ENCODE data around the gene COL25A1. TPM values are rescaled to one million over a fixed set of nuclear protein-coding genes. Genes with fewer than 3 reads are reported as not detected.

COL25A1 gene
- total and polyA plus RNA-seq, 2 experiments from 2014 or later: 0.28 to 1.9 TPM

- Histone ChIP-seq H3K4me2 (no peak overlapping the region), H2AFZ (no peak overlapping the region), H3K4me1 (ENCODE audit: insufficient read depth) (no peaks in the 10 kb centered on the region), H3K79me2 (no peaks in the 10 kb centered on the region), H3K9me2 (replicated peaks; ENCODE audit: insufficient read depth) (no peaks in the 10 kb centered on the region), H3K27me3 (no peaks in the 10 kb centered on the region), H4K20me1 (ENCODE audit: insufficient read depth, poor library complexity, severe bottlenecking) (no peaks in the 10 kb centered on the region), H3K9me3 (ENCODE audit: low read depth) (no peaks in the 10 kb centered on the region), H3K36me3 (replicated peaks; ENCODE audit: insufficient read depth, low read depth) (no peaks in the 10 kb centered on the region), H3K4me3 (no peak overlapping the region), H3K27ac (no peak overlapping the region)
- WGBS (ENCODE audit: low lambda C conversion rate, missing lambda C conversion rate): 87% methylated on average over 1 of the region's 1 CpG
- DNase-seq (ENCODE audit: low spot score): no peak
- no peak for TF ChIP-seq EZH2phosphoT487 (IDR thresholded peaks at IDR 0.05; ENCODE audit: low read depth, severe bottlenecking, unreplicated experiment)
- no peak for TF ChIP-seq EZH2 (IDR thresholded peaks at IDR 0.05; ENCODE audit: borderline replicate concordance)
- no peak for TF ChIP-seq CTCF (IDR thresholded peaks at IDR 0.05; ENCODE audit: poor library complexity)
Measured at GRCh38 chr4:109094056-109094455, 208.4 kb downstream of the COL25A1 start.

GRCh38 chr4:109091727-109092409, 210.6 kb downstream of the COL25A1 start:
- WGBS (ENCODE audit: low lambda C conversion rate, missing lambda C conversion rate): 60% methylated on average over 9 of the region's 9 CpGs
- H4K20me1 ChIP-seq (ENCODE audit: insufficient read depth, poor library complexity, severe bottlenecking): no peaks in the 10 kb centered on the region
- TF ChIP-seq EZH2phosphoT487 (IDR thresholded peaks at IDR 0.05; ENCODE audit: low read depth, severe bottlenecking, unreplicated experiment): no peak
- H3K27ac ChIP-seq: no peak overlapping the region
- H3K4me2 ChIP-seq: no peak overlapping the region
- DNase-seq (ENCODE audit: low spot score): no peak
- no peaks in the 10 kb centered on the region for H3K9me3 ChIP-seq (ENCODE audit: low read depth)
- no peak overlapping the region for H2AFZ ChIP-seq
- H3K79me2 ChIP-seq: no peaks in the 10 kb centered on the region
- no peaks in the 10 kb centered on the region for H3K4me1 ChIP-seq (ENCODE audit: insufficient read depth)
- H3K4me3 ChIP-seq: no peak overlapping the region
- H3K27me3 ChIP-seq: no peaks in the 10 kb centered on the region
- H3K9me2 ChIP-seq (replicated peaks; ENCODE audit: insufficient read depth): no peaks in the 10 kb centered on the region
- no peaks in the 10 kb centered on the region for H3K36me3 ChIP-seq (replicated peaks; ENCODE audit: insufficient read depth, low read depth)

DNA sequence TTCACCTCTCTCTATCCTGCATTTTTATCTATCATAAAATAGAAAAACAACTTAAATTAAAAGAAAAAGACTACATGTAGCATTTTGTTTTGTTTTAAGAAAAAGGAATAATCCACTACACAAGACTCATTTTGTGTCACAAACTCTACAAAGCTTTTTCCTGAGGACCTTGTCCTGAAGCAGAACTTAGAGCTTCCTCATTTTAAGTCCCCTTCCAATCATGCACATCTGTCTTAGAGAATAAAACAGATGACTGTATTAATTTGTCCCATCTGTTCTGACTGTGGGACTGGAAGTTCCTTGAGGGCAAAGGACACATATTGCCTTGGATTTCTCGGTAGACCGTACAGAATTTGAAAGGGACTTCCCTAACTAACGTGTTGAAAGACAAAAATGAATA, 218.5 kb downstream of the COL25A1 start:
- H2AFZ ChIP-seq: no peak overlapping the region
- peaks cover 8% of the 10 kb centered on the region for H3K4me1 ChIP-seq (ENCODE audit: insufficient read depth)
- H3K9me2 ChIP-seq (replicated peaks; ENCODE audit: insufficient read depth): no peaks in the 10 kb centered on the region
- H3K4me2 ChIP-seq: no peak overlapping the region
- no peaks in the 10 kb centered on the region for H4K20me1 ChIP-seq (ENCODE audit: insufficient read depth, poor library complexity, severe bottlenecking)
- H3K27ac ChIP-seq: no peak overlapping the region
- TF ChIP-seq EZH2phosphoT487 (IDR thresholded peaks at IDR 0.05; ENCODE audit: low read depth, severe bottlenecking, unreplicated experiment) (no peak), CTCF (IDR thresholded peaks at IDR 0.05; ENCODE audit: poor library complexity) (no peak), EZH2 (IDR thresholded peaks at IDR 0.05; ENCODE audit: borderline replicate concordance) (no peak)
- H3K79me2 ChIP-seq: no peaks in the 10 kb centered on the region
- no peaks in the 10 kb centered on the region for H3K27me3 ChIP-seq
- no peak overlapping the region for H3K4me3 ChIP-seq
- DNase-seq (ENCODE audit: low spot score): no peak
- H3K36me3 ChIP-seq (replicated peaks; ENCODE audit: insufficient read depth, low read depth): no peaks in the 10 kb centered on the region
- 88% methylated on average over 3 of the region's 3 CpGs for WGBS (ENCODE audit: low lambda C conversion rate, missing lambda C conversion rate)
- H3K9me3 ChIP-seq (ENCODE audit: low read depth): no peaks in the 10 kb centered on the region

- Histone ChIP-seq H3K36me3 (replicated peaks; ENCODE audit: insufficient read depth, low read depth) (no peaks in the 10 kb centered on the region), H3K4me2 (peak overlapping the region; percentile 14), H3K27ac (no peak overlapping the region)
Measured at GRCh38 chr4:109079731-109080130, 222.7 kb downstream of the COL25A1 start.

More at GRCh38 chr4:109079731-109080130, 222.7 kb downstream of the COL25A1 start:
- no peak for TF ChIP-seq EZH2 (IDR thresholded peaks at IDR 0.05; ENCODE audit: borderline replicate concordance)
- TF ChIP-seq EZH2phosphoT487 (IDR thresholded peaks at IDR 0.05; ENCODE audit: low read depth, severe bottlenecking, unreplicated experiment): no peak
- no peak for TF ChIP-seq CTCF (IDR thresholded peaks at IDR 0.05; ENCODE audit: poor library complexity)
- Histone ChIP-seq H3K4me1 (ENCODE audit: insufficient read depth) (peaks cover 12% of the 10 kb centered on the region), H3K27me3 (no peaks in the 10 kb centered on the region), H3K9me2 (replicated peaks; ENCODE audit: insufficient read depth) (no peaks in the 10 kb centered on the region), H2AFZ (no peak overlapping the region), H3K9me3 (ENCODE audit: low read depth) (no peaks in the 10 kb centered on the region), H4K20me1 (ENCODE audit: insufficient read depth, poor library complexity, severe bottlenecking) (no peaks in the 10 kb centered on the region), H3K4me3 (no peak overlapping the region), H3K79me2 (no peaks in the 10 kb centered on the region)
- WGBS (ENCODE audit: low lambda C conversion rate, missing lambda C conversion rate): 54% methylated on average over 4 of the region's 4 CpGs
- DNase-seq (ENCODE audit: low spot score): no peak

All from hepatocyte (in vitro differentiated cells).